Activated CD8-positive, alpha-beta memory T cell treated with anti-CD3 and anti-CD28 coated beads, Interleukin-2, amount 10 ng/mL, durations not matched to agents 7 days and 5 days (primary cell): Measurements from ENCODE around the gene LMNA. TPM values are rescaled to one million over a fixed set of nuclear protein-coding genes. Genes with fewer than 3 reads are reported as not detected.
"Not testable (repeated sequence)": the region's sequence is repeated elsewhere in the genome, so short reads cannot be mapped to it uniquely, and the experiment has no call there.

ENCODE experiments used
- ATAC-seq: fragments of 150-1000 bp; cut with Tn5 transposase; one replicate; pipeline ENCODE4 v1.10.0; 2021; ENCODE audit warnings: moderate library complexity
- CTCF ChIA-PET: fragments of 350-600 bp; sonication (Branson Sonifier 250); formaldehyde crosslinking; loops from one replicate; lab custom pipeline; 2021; ENCODE audit warnings: antibody characterized with exemption; lab: Charles Lee
- DNase-seq: peaks from one replicate; pipeline ENCODE4 v3.0.0-alpha.2; 2020
- H3K27ac Mint-ChIP-seq: one replicate; pipeline ENCODE4 v1.8.0; 2021; ENCODE audit warnings: mild to moderate bottlenecking, mixed read lengths
- H3K27me3 Mint-ChIP-seq: one replicate; pipeline ENCODE4 v1.8.0; 2021; ENCODE audit warnings: mixed read lengths
- H3K36me3 Mint-ChIP-seq: one replicate; pipeline ENCODE4 v1.8.0; 2021; ENCODE audit warnings: mild to moderate bottlenecking, mixed read lengths
- H3K4me1 Mint-ChIP-seq: one replicate; pipeline ENCODE4 v1.8.0; 2021; ENCODE audit warnings: mixed read lengths
- H3K4me3 Mint-ChIP-seq: one replicate; pipeline ENCODE4 v1.8.0; 2021; ENCODE audit warnings: mild to moderate bottlenecking, moderate library complexity, mixed read lengths
- H3K9me3 Mint-ChIP-seq: one replicate; pipeline ENCODE4 v1.8.0; 2022; ENCODE audit warnings: low read depth, mixed read lengths
- total RNA-seq, 2 experiments: library from RNA; stranded (reverse); gene quantifications; one replicate each; pipeline ENCODE4 v1.2.3, GENCODE V29; 2021

LMNA gene
- 10 to 100 TPM; 37.3 to 41.9 TPM for total RNA-seq

- H3K4me3 Mint-ChIP-seq, result peak within 1 kb of the TSS; percentile 83
- H3K9me3 Mint-ChIP-seq, result no peaks in the 10 kb centered on the region
- peak; percentile 81 for DNase-seq
- no peaks in the 10 kb centered on the region for H3K36me3 Mint-ChIP-seq
- ATAC-seq, result peak; percentile 90
- peaks cover 25% of the 10 kb centered on the region for H3K4me1 Mint-ChIP-seq
- CTCF ChIA-PET, result interaction anchor here (1.1 to 25.5 kb wide), 5 partner anchors 13 to 942 kb away, joined by 3 to 979 read pairs (median 7); partner anchors contain the start of genes KRTCAP2 and MEX3A
- H3K27ac Mint-ChIP-seq, result peak within 1 kb of the TSS; percentile 75
- peaks cover 34% of the 10 kb centered on the region for H3K27me3 Mint-ChIP-seq
Measured at GRCh38 chr1:156114101-156114918, at the start of gene LMNA. Gene LMNA, plus strand, starts transcription at chr1:156114711. Its CDS starts 208 bp downstream, at chr1:156114919.

GRCh38 chr1:156065212-156065611 lies 49.3 kb upstream of the LMNA start:
- no peak overlapping the region for H3K4me3 Mint-ChIP-seq

GRCh38 chr1:156065871-156066270 lies 48.6 kb upstream of the LMNA start:
- ATAC-seq (no peak), DNase-seq (no peak)
- Mint-ChIP-seq H3K36me3 (no peaks in the 10 kb centered on the region), H3K4me3 (no peak overlapping the region), H3K9me3 (no peaks in the 10 kb centered on the region), H3K27me3 (no peaks in the 10 kb centered on the region), H3K4me1 (peaks cover 18% of the 10 kb centered on the region), H3K27ac (no peak overlapping the region)
- CTCF ChIA-PET, result interaction anchor here (0.6 to 3.9 kb wide), 52 partner anchors 8 to 815 kb away, joined by 3 to 24 read pairs (median 5); partner anchors contain the start of genes ARHGEF2, KHDC4, LAMTOR2 and LMNA

More at GRCh38 chr1:156065212-156065611, 49.3 kb upstream of the LMNA start:
- ATAC-seq (no peak), DNase-seq (no peak)
- Mint-ChIP-seq H3K27ac (peak overlapping the region; percentile 2), H3K4me1 (peaks cover 18% of the 10 kb centered on the region), H3K9me3 (no peaks in the 10 kb centered on the region), H3K36me3 (no peaks in the 10 kb centered on the region), H3K27me3 (no peaks in the 10 kb centered on the region)
- CTCF ChIA-PET, result interaction anchor here (1.2 to 3.9 kb wide), 13 partner anchors 17 to 320 kb away, joined by 3 to 22 read pairs (median 9); partner anchors contain the start of genes KHDC4, LMNA, MEX3A and SSR2

GRCh38 chr1:156067262-156067661 lies 47.2 kb upstream of the LMNA start:
- Mint-ChIP-seq H3K36me3 (no peaks in the 10 kb centered on the region), H3K27ac (no peak overlapping the region), H3K4me3 (no peak overlapping the region), H3K9me3 (no peaks in the 10 kb centered on the region), H3K27me3 (peaks cover 9% of the 10 kb centered on the region), H3K4me1 (peaks cover 18% of the 10 kb centered on the region)
- CTCF ChIA-PET, result interaction anchor here (0.8 to 3.9 kb wide), 13 partner anchors 10 to 179 kb away, joined by 3 to 24 read pairs (median 5); partner anchors contain the start of genes KHDC4, LAMTOR2 and UBQLN4
- ATAC-seq, result no peak
- no peak for DNase-seq

- H3K9me3 Mint-ChIP-seq, result no peaks in the 10 kb centered on the region
- no peak for ATAC-seq
- H3K36me3 Mint-ChIP-seq, result no peaks in the 10 kb centered on the region
- no peak overlapping the region for H3K27ac Mint-ChIP-seq
- no peak for DNase-seq
- CTCF ChIA-PET, result interaction anchor here (0.9 kb wide), 1 partner anchor 22 kb away, joined by 3 read pairs; no protein-coding TSS in a partner anchor
- peaks cover 12% of the 10 kb centered on the region for H3K27me3 Mint-ChIP-seq
- H3K4me1 Mint-ChIP-seq, result peaks cover 18% of the 10 kb centered on the region
- H3K4me3 Mint-ChIP-seq, result no peak overlapping the region
Measured at GRCh38 chr1:156069490-156070455, 44.7 kb upstream of the LMNA start.

GRCh38 chr1:156070548-156070947 lies 44.0 kb upstream of the LMNA start:
- peaks cover 11% of the 10 kb centered on the region for H3K4me1 Mint-ChIP-seq
- H3K36me3 Mint-ChIP-seq, result no peaks in the 10 kb centered on the region
- H3K9me3 Mint-ChIP-seq, result no peaks in the 10 kb centered on the region
- DNase-seq, result no peak
- no peak overlapping the region for H3K27ac Mint-ChIP-seq
- CTCF ChIA-PET, result no interaction called here
- peaks cover 16% of the 10 kb centered on the region for H3K27me3 Mint-ChIP-seq
- no peak for ATAC-seq
- no peak overlapping the region for H3K4me3 Mint-ChIP-seq

GRCh38 chr1:156071332-156071816 lies 43.1 kb upstream of the LMNA start:
- DNase-seq, H3K4me3 Mint-ChIP-seq, H3K9me3 Mint-ChIP-seq, ATAC-seq, H3K36me3 Mint-ChIP-seq, H3K4me1 Mint-ChIP-seq: not testable (repeated sequence)
- H3K27ac Mint-ChIP-seq, result peak overlapping the region; percentile 21
- H3K27me3 Mint-ChIP-seq, result peaks cover 18% of the 10 kb centered on the region
- CTCF ChIA-PET, result interaction anchor here (0.6 kb wide), 1 partner anchor 113 kb away, joined by 4 read pairs; no protein-coding TSS in a partner anchor

GRCh38 chr1:156072251-156072650 lies 42.3 kb upstream of the LMNA start:
- peaks cover 18% of the 10 kb centered on the region for H3K27me3 Mint-ChIP-seq
- no peak overlapping the region for H3K4me3 Mint-ChIP-seq
- no peaks in the 10 kb centered on the region for H3K36me3 Mint-ChIP-seq
- no peak for DNase-seq
- CTCF ChIA-PET, result interaction anchor here (0.6 to 1.5 kb wide), 4 partner anchors 9 to 139 kb away, joined by 3 to 4 read pairs (median 4); partner anchors contain the start of gene MEX3A
- no peaks in the 10 kb centered on the region for H3K9me3 Mint-ChIP-seq
- no peaks in the 10 kb centered on the region for H3K4me1 Mint-ChIP-seq
- ATAC-seq, result no peak
- no peak overlapping the region for H3K27ac Mint-ChIP-seq

- Mint-ChIP-seq H3K9me3 (no peaks in the 10 kb centered on the region), H3K4me3 (no peak overlapping the region), H3K27ac (no peak overlapping the region), H3K27me3 (peaks cover 23% of the 10 kb centered on the region), H3K36me3 (no peaks in the 10 kb centered on the region), H3K4me1 (no peaks in the 10 kb centered on the region)
- DNase-seq, result no peak
- no peak for ATAC-seq
- CTCF ChIA-PET, result interaction anchor here (0.8 to 1.5 kb wide), 5 partner anchors 8 to 135 kb away, joined by 3 to 4 read pairs (median 3); partner anchors contain the start of gene MEX3A
Measured at GRCh38 chr1:156073110-156073687, 41.3 kb upstream of the LMNA start.

- H3K9me3 Mint-ChIP-seq, result no peaks in the 10 kb centered on the region
- no peak overlapping the region for H3K4me3 Mint-ChIP-seq
- DNase-seq, result no peak
- CTCF ChIA-PET, result interaction anchor here (0.8 to 1.5 kb wide), 3 partner anchors 8 to 25 kb away, joined by 3 to 4 read pairs (median 3); partner anchors contain the start of gene MEX3A
- H3K27ac Mint-ChIP-seq, result no peak overlapping the region
- no peaks in the 10 kb centered on the region for H3K36me3 Mint-ChIP-seq
- ATAC-seq, result no peak
- H3K4me1 Mint-ChIP-seq, result no peaks in the 10 kb centered on the region
- peaks cover 28% of the 10 kb centered on the region for H3K27me3 Mint-ChIP-seq
Measured at GRCh38 chr1:156073740-156074139, 40.8 kb upstream of the LMNA start.

- CTCF ChIA-PET, result interaction anchor here (1.3 to 2.0 kb wide), 2 partner anchors 8 to 17 kb away, joined by 4 to 8 read pairs; no protein-coding TSS in a partner anchor
- no peak overlapping the region for H3K4me3 Mint-ChIP-seq
- DNase-seq, result no peak
- peaks cover 36% of the 10 kb centered on the region for H3K27me3 Mint-ChIP-seq
- no peak overlapping the region for H3K27ac Mint-ChIP-seq
- H3K36me3 Mint-ChIP-seq, result no peaks in the 10 kb centered on the region
- no peaks in the 10 kb centered on the region for H3K4me1 Mint-ChIP-seq
- ATAC-seq, result no peak
- H3K9me3 Mint-ChIP-seq, result no peaks in the 10 kb centered on the region
Measured at GRCh38 chr1:156074661-156075060, 39.9 kb upstream of the LMNA start.

GRCh38 chr1:156075162-156075561 lies 39.3 kb upstream of the LMNA start:
- ATAC-seq, result no peak
- H3K27me3 Mint-ChIP-seq, result peaks cover 39% of the 10 kb centered on the region
- H3K4me3 Mint-ChIP-seq, result no peak overlapping the region
- no peak for DNase-seq
- no peaks in the 10 kb centered on the region for H3K9me3 Mint-ChIP-seq
- CTCF ChIA-PET, result interaction anchor here (1.3 to 2.0 kb wide), 2 partner anchors 9 to 16 kb away, joined by 4 to 8 read pairs; no protein-coding TSS in a partner anchor
- no peaks in the 10 kb centered on the region for H3K36me3 Mint-ChIP-seq
- no peak overlapping the region for H3K27ac Mint-ChIP-seq
- H3K4me1 Mint-ChIP-seq, result no peaks in the 10 kb centered on the region
